MM.1S (cell line): Measurements from ENCODE around the gene TMPRSS6.

Experiments used
- DNase-seq: peaks from one replicate; pipeline ENCODE4 v3.0.0-alpha.2; 2015
- H2AFZ ChIP-seq: fragments of 300-600 bp; sonication (generic); 2 replicates; pipeline ENCODE4 v1.6.0; 2016; ENCODE audit warnings: antibody characterized with exemption, low read length
- H3F3A ChIP-seq: fragments of 300-600 bp; sonication (generic); 2 replicates; pipeline ENCODE4 v1.6.1; 2016; ENCODE audit warnings: mild to moderate bottlenecking, antibody characterized with exemption, low read length, moderate library complexity, mixed read lengths; ENCODE audit not compliant: insufficient read depth
- H3K27ac ChIP-seq: fragments of 300-600 bp; sonication (generic); 2 replicates; pipeline ENCODE4 v1.5.1; 2016; ENCODE audit warnings: mild to moderate bottlenecking, low read length
- H3K27me3 ChIP-seq: fragments of 300-600 bp; sonication (generic); replicated peaks from 2 replicates; pipeline ENCODE4 v1.6.0; 2016; ENCODE audit warnings: low read length; ENCODE audit not compliant: insufficient read depth
- H3K36me3 ChIP-seq: fragments of 300-600 bp; sonication (generic); replicated peaks from 2 replicates; pipeline ENCODE4 v1.6.1; 2016; ENCODE audit warnings: mild to moderate bottlenecking, low read length, mixed read lengths; ENCODE audit not compliant: insufficient read depth
- H3K4me1 ChIP-seq: fragments of 300-600 bp; sonication (generic); 2 replicates; pipeline ENCODE4 v1.6.1; 2016; ENCODE audit warnings: low read length, mixed read lengths
- H3K4me2 ChIP-seq: fragments of 300-600 bp; sonication (generic); 2 replicates; pipeline ENCODE4 v1.6.0; 2016; ENCODE audit warnings: low read depth, low read length
- H3K4me3 ChIP-seq: fragments of 300-600 bp; sonication (generic); 2 replicates; pipeline ENCODE4 v1.5.1; 2016; ENCODE audit warnings: low read length, mixed read lengths
- H3K79me2 ChIP-seq: fragments of 300-600 bp; sonication (generic); 2 replicates; pipeline ENCODE4 v1.6.1; 2016; ENCODE audit warnings: mixed run types, low read length, mixed read lengths
- H3K9ac ChIP-seq: fragments of 300-600 bp; sonication (generic); 2 replicates; pipeline ENCODE4 v1.6.1; 2016; ENCODE audit warnings: low read length, mixed read lengths
- H3K9me2 ChIP-seq: fragments of 300-600 bp; sonication (generic); replicated peaks from 2 replicates; pipeline ENCODE4 v1.6.1; 2016; ENCODE audit warnings: mild to moderate bottlenecking, low read length, mixed read lengths; ENCODE audit not compliant: insufficient read depth
- H3K9me3 ChIP-seq: fragments of 300-600 bp; sonication (generic); replicated peaks from 2 replicates; pipeline ENCODE4 v1.6.1; 2016; ENCODE audit warnings: mild to moderate bottlenecking, low read length, mixed read lengths; ENCODE audit not compliant: insufficient read depth
- H4K20me1 ChIP-seq: fragments of 300-600 bp; sonication (generic); 2 replicates; pipeline ENCODE4 v1.6.1; 2016; ENCODE audit warnings: mild to moderate bottlenecking, low read length, moderate library complexity, mixed read lengths; ENCODE audit not compliant: insufficient read depth
- CTCF ChIP-seq: fragments of 300-600 bp; sonication (generic); IDR thresholded peaks from 2 replicates; pipeline ENCODE4 v1.5.1; 2016; ENCODE audit warnings: antibody characterized with exemption, low read length, mixed read lengths
- EZH2 ChIP-seq: fragments of 300-600 bp; sonication (generic); optimal IDR thresholded peaks from 2 replicates; pipeline ENCODE3; 2017; ENCODE audit warnings: low read depth, mild to moderate bottlenecking, antibody characterized with exemption, low read length, mixed read lengths
- EZH2phosphoT487 ChIP-seq: fragments of 300-600 bp; sonication (generic); IDR thresholded peaks from 2 replicates; pipeline ENCODE4 v1.6.1; 2018; ENCODE audit warnings: antibody characterized with exemption, low read length

Gene TMPRSS6

GRCh38 chr22:37120569-37121340 is 11.2 kb upstream of the TMPRSS6 start:
- no peaks in the 10 kb centered on the region for H3F3A ChIP-seq
- H3K4me2 ChIP-seq = no peak overlapping the region
- TF ChIP-seq EZH2phosphoT487 (no peak), CTCF (no peak), EZH2 (no peak)
- H3K9me3 ChIP-seq = no peaks in the 10 kb centered on the region
- peaks cover 10% of the 10 kb centered on the region; the same call in 1 of the 2 replicates for H3K4me1 ChIP-seq
- H2AFZ ChIP-seq = no peak overlapping the region
- no peaks in the 10 kb centered on the region for H3K36me3 ChIP-seq
- no peaks in the 10 kb centered on the region for H3K9me2 ChIP-seq
- H3K27me3 ChIP-seq = peaks cover 34% of the 10 kb centered on the region
- H3K79me2 ChIP-seq = no peaks in the 10 kb centered on the region
- DNase-seq = no peak
- no peak overlapping the region for H3K27ac ChIP-seq
- H3K4me3 ChIP-seq = no peak overlapping the region
- H3K9ac ChIP-seq = no peak overlapping the region
- no peaks in the 10 kb centered on the region for H4K20me1 ChIP-seq

DNA sequence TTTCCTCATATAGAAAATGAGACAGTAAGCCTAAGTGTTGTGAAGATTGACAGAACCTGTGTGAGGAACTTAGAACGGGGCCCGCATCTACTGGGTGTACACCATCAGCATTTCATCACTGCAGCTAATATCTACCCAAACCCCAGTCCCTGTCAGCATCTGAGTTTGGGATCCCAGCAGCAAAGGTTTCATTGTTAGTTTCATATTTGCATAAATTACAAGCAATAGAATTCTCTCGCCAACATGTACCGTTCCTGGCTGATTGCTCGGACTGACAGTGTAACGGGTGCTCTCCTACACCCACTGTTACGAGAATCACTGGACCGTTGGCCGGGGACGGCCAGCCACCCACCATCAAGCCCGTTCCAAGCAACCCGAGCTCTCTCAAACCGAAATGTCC is 10.4 kb upstream of the TMPRSS6 start:
- Histone ChIP-seq H3K9ac (no peak overlapping the region), H3K4me3 (no peak overlapping the region), H3K27me3 (peaks cover 35% of the 10 kb centered on the region), H3K4me2 (no peak overlapping the region), H3K4me1 (peaks cover 10% of the 10 kb centered on the region; the same call in 1 of the 2 replicates), H3F3A (no peaks in the 10 kb centered on the region), H3K36me3 (no peaks in the 10 kb centered on the region), H3K9me2 (no peaks in the 10 kb centered on the region), H2AFZ (no peak overlapping the region), H4K20me1 (no peaks in the 10 kb centered on the region), H3K79me2 (no peaks in the 10 kb centered on the region), H3K9me3 (no peaks in the 10 kb centered on the region), H3K27ac (no peak overlapping the region)
- no peak for TF ChIP-seq EZH2
- TF ChIP-seq CTCF = no peak
- TF ChIP-seq EZH2phosphoT487 = no peak
- DNase-seq = no peak

- no peaks in the 10 kb centered on the region for H3K79me2 ChIP-seq
- no peak for DNase-seq
- peaks cover 10% of the 10 kb centered on the region; the same call in 1 of the 2 replicates for H3K4me1 ChIP-seq
- no peaks in the 10 kb centered on the region for H3F3A ChIP-seq
- no peaks in the 10 kb centered on the region for H3K36me3 ChIP-seq
- H3K27ac ChIP-seq = no peak overlapping the region
- no peak overlapping the region for H3K4me3 ChIP-seq
- H3K9me3 ChIP-seq = no peaks in the 10 kb centered on the region
- peaks cover 43% of the 10 kb centered on the region for H3K27me3 ChIP-seq
- no peak overlapping the region for H2AFZ ChIP-seq
- H3K4me2 ChIP-seq = no peak overlapping the region
- H4K20me1 ChIP-seq = no peaks in the 10 kb centered on the region
- H3K9ac ChIP-seq = no peak overlapping the region
- TF ChIP-seq EZH2 = no peak
- no peaks in the 10 kb centered on the region for H3K9me2 ChIP-seq
Observed at GRCh38 chr22:37118083-37118482, 8.6 kb upstream of the TMPRSS6 start.

GRCh38 chr22:37117092-37117491 is 7.6 kb upstream of the TMPRSS6 start:
- Histone ChIP-seq H3K79me2 (no peaks in the 10 kb centered on the region), H3K9me3 (no peaks in the 10 kb centered on the region), H3K4me2 (no peak overlapping the region), H3K27me3 (peaks cover 53% of the 10 kb centered on the region), H2AFZ (no peak overlapping the region), H3K9me2 (no peaks in the 10 kb centered on the region), H4K20me1 (no peaks in the 10 kb centered on the region), H3K27ac (no peak overlapping the region), H3K9ac (no peak overlapping the region), H3K4me1 (peaks cover 4% of the 10 kb centered on the region; the same call in 1 of the 2 replicates), H3K36me3 (no peaks in the 10 kb centered on the region), H3K4me3 (no peak overlapping the region), H3F3A (no peaks in the 10 kb centered on the region)
- no peak for DNase-seq
- TF ChIP-seq EZH2phosphoT487 = no peak
- no peak for TF ChIP-seq CTCF
